Adipocyte (in vitro differentiated cells): ENCODE measurements around the gene SLC47A2.
"Not testable (repeated sequence)": the region's sequence is repeated elsewhere in the genome, so short reads cannot be mapped to it uniquely, and the experiment has no call there.

Experiments
- DNase-seq: peaks from one replicate; pipeline ENCODE4 v3.0.0-alpha.2; 2015; ENCODE audit warnings: low read depth
- H3K27me3 ChIP-seq: replicated peaks from 2 replicates; pipeline ENCODE4 v1.7.0; 2013; ENCODE audit warnings: mild to moderate bottlenecking, low read length, moderate library complexity; ENCODE audit not compliant: control insufficient read depth, insufficient read depth
- H3K36me3 ChIP-seq: 2 replicates; pipeline ENCODE4 v1.7.0; 2013; ENCODE audit warnings: low read length, mild to moderate bottlenecking, moderate library complexity; ENCODE audit not compliant: control insufficient read depth, insufficient read depth, severe bottlenecking
- H3K4me1 ChIP-seq: 2 replicates; pipeline ENCODE4 v1.7.0; 2013; ENCODE audit warnings: mild to moderate bottlenecking, low read length, moderate library complexity; ENCODE audit not compliant: control insufficient read depth, insufficient read depth
- H3K4me3 ChIP-seq: 2 replicates; pipeline ENCODE4 v1.7.0; 2013; ENCODE audit warnings: mild to moderate bottlenecking, low read length, moderate library complexity
- H3K9ac ChIP-seq: 2 replicates; pipeline ENCODE4 v1.7.0; 2013; ENCODE audit warnings: mild to moderate bottlenecking, low read length, moderate library complexity
- H3K9me3 ChIP-seq: 2 replicates; pipeline ENCODE4 v1.7.0; 2013; ENCODE audit warnings: mild to moderate bottlenecking, low read length, moderate library complexity; ENCODE audit not compliant: control insufficient read depth

Gene SLC47A2

GRCh38 chr17:19670908-19671307 is 45.5 kb downstream of the SLC47A2 start:
- H3K9me3 ChIP-seq = no peaks in the 10 kb centered on the region
- H3K9ac ChIP-seq = no peak overlapping the region
- peaks cover 31% of the 10 kb centered on the region for H3K36me3 ChIP-seq
- H3K27me3 ChIP-seq = no peaks in the 10 kb centered on the region
- no peak overlapping the region for H3K4me3 ChIP-seq
- DNase-seq = no peak
- peaks cover 12% of the 10 kb centered on the region for H3K4me1 ChIP-seq

GRCh38 chr17:19669680-19670079 is 46.7 kb downstream of the SLC47A2 start:
- peaks cover 12% of the 10 kb centered on the region for H3K4me1 ChIP-seq
- H3K4me3 ChIP-seq, H3K27me3 ChIP-seq, DNase-seq, H3K9ac ChIP-seq, H3K9me3 ChIP-seq: not testable (repeated sequence)
- peaks cover 33% of the 10 kb centered on the region for H3K36me3 ChIP-seq

- Histone ChIP-seq H3K9me3 (no peaks in the 10 kb centered on the region), H3K4me1 (no peaks in the 10 kb centered on the region), H3K27me3 (no peaks in the 10 kb centered on the region), H3K36me3 (peaks cover 65% of the 10 kb centered on the region), H3K4me3 (no peak overlapping the region), H3K9ac (no peak overlapping the region)
- no peak for DNase-seq
Measured at GRCh38 chr17:19664821-19665181, 51.6 kb downstream of the SLC47A2 start.

- no peaks in the 10 kb centered on the region for H3K9me3 ChIP-seq
- no peak overlapping the region for H3K4me3 ChIP-seq
- no peak overlapping the region for H3K9ac ChIP-seq
- DNase-seq = no peak
- H3K4me1 ChIP-seq = no peaks in the 10 kb centered on the region
- H3K27me3 ChIP-seq = no peaks in the 10 kb centered on the region
- H3K36me3 ChIP-seq = peaks cover 64% of the 10 kb centered on the region
Measured at GRCh38 chr17:19664136-19664820, 52.1 kb downstream of the SLC47A2 start.

- DNase-seq = no peak
- no peaks in the 10 kb centered on the region for H3K9me3 ChIP-seq
- no peaks in the 10 kb centered on the region for H3K4me1 ChIP-seq
- no peaks in the 10 kb centered on the region for H3K27me3 ChIP-seq
- peaks cover 68% of the 10 kb centered on the region for H3K36me3 ChIP-seq
- H3K9ac ChIP-seq = no peak overlapping the region
- no peak overlapping the region for H3K4me3 ChIP-seq
Measured at GRCh38 chr17:19663097-19663496, 53.3 kb downstream of the SLC47A2 start.

- Histone ChIP-seq H3K36me3 (peaks cover 84% of the 10 kb centered on the region), H3K4me1 (peaks cover 2% of the 10 kb centered on the region), H3K9ac (no peak overlapping the region), H3K9me3 (no peaks in the 10 kb centered on the region), H3K4me3 (no peak overlapping the region), H3K27me3 (no peaks in the 10 kb centered on the region)
- no peak for DNase-seq
Measured at GRCh38 chr17:19661121-19661520, 55.3 kb downstream of the SLC47A2 start.

- peaks cover 84% of the 10 kb centered on the region for H3K36me3 ChIP-seq
Measured at GRCh38 chr17:19660219-19660870, 56.0 kb downstream of the SLC47A2 start.

GRCh38 chr17:19659366-19660177 is 56.8 kb downstream of the SLC47A2 start:
- peaks cover 84% of the 10 kb centered on the region for H3K36me3 ChIP-seq
- no peak for DNase-seq
- no peaks in the 10 kb centered on the region for H3K9me3 ChIP-seq
- no peak overlapping the region for H3K9ac ChIP-seq
- H3K27me3 ChIP-seq = no peaks in the 10 kb centered on the region
- H3K4me1 ChIP-seq = peaks cover 2% of the 10 kb centered on the region
- no peak overlapping the region for H3K4me3 ChIP-seq

More at GRCh38 chr17:19660219-19660870, 56.0 kb downstream of the SLC47A2 start:
- Histone ChIP-seq H3K9ac (no peak overlapping the region), H3K4me1 (peaks cover 2% of the 10 kb centered on the region), H3K9me3 (no peaks in the 10 kb centered on the region), H3K4me3 (no peak overlapping the region), H3K27me3 (no peaks in the 10 kb centered on the region)
- no peak for DNase-seq

- no peak for DNase-seq
- Histone ChIP-seq H3K9ac (no peak overlapping the region), H3K4me3 (no peak overlapping the region), H3K4me1 (peaks cover 14% of the 10 kb centered on the region), H3K9me3 (no peaks in the 10 kb centered on the region), H3K36me3 (peaks cover 73% of the 10 kb centered on the region), H3K27me3 (no peaks in the 10 kb centered on the region)
Measured at GRCh38 chr17:19656851-19657581, 59.4 kb downstream of the SLC47A2 start.

GRCh38 chr17:19656336-19656735 is 60.0 kb downstream of the SLC47A2 start:
- Histone ChIP-seq H3K36me3 (peaks cover 67% of the 10 kb centered on the region), H3K4me1 (peaks cover 21% of the 10 kb centered on the region), H3K9ac (no peak overlapping the region), H3K9me3 (no peaks in the 10 kb centered on the region), H3K27me3 (no peaks in the 10 kb centered on the region), H3K4me3 (no peak overlapping the region)
- DNase-seq = no peak

GRCh38 chr17:19654896-19655295 is 61.5 kb downstream of the SLC47A2 start:
- Histone ChIP-seq H3K9ac (no peak overlapping the region), H3K4me3 (no peak overlapping the region), H3K36me3 (peaks cover 53% of the 10 kb centered on the region), H3K27me3 (no peaks in the 10 kb centered on the region), H3K9me3 (no peaks in the 10 kb centered on the region), H3K4me1 (peaks cover 30% of the 10 kb centered on the region)
- no peak for DNase-seq
